Myocyte (in vitro differentiated cells): Measurements from ENCODE around the gene EIF4E1B. TPM values are rescaled to one million over a fixed set of nuclear protein-coding genes. Genes with fewer than 3 reads are reported as not detected.

ENCODE experiments used
- DNase-seq: peaks from one replicate; pipeline ENCODE4 v3.0.0-alpha.2; 2012; ENCODE audit warnings: low read depth
- microRNA-seq: library from miRNA; unstranded; fragments of <30 nt; microRNA quantifications from one replicate; pipeline ENCODE4, GENCODE V29; 2016
- total RNA-seq: library from RNA; depleted of rRNA; stranded (reverse); fragments of >200 nt; gene quantifications from 2 replicates; pipeline ENCODE4 v1.2.3, GENCODE V29; 2014

Gene EIF4E1B
- total RNA-seq, 1 donor from 2014 or later = not detected

- no peak for DNase-seq
These were observed 54.5 kb downstream of the EIF4E1B start for GRCh38 chr5:176685010-176685409.

DNA sequence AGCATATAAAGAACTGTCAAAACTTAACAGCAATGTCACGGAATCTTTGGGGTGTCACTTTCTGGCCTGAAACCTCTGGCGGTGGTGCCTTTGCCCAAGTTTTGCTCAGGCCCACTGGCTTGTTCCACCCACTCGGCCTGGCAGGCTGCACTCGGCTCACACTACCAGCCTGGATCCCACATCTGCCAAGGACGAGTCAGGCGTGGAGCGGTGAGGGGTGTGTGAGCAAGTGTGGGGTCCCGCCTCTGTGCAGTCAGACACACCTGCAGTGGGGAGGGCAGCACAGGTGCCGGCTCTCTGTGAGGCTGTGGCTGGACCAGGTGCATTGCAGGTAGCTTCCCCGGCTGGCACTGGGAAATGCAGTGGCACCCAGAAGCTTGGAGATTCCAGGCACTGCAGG, 56.8 kb downstream of the EIF4E1B start:
- DNase-seq = no peak

DNA sequence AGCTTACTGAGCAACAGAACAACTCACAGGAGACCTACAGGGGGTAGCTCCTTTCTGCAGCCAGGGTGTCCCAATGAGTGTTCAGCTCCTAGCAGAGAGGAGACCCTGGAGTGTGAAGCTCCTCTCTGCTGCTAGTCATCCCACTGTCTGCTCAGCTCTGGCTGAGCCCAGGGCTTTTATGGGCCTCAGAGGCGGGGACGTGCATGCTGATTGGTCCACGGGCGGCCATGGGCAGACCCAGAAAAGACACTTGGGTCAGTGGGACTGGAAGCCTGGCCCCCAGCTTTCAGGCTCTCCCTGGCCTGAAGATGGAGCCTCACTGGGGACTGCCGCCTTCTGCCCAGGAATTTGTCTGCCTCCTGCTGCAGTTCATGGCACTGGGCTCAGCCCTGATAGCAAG, 57.4 kb downstream of the EIF4E1B start:
- no peak for DNase-seq

- DNase-seq = no peak
These were observed 60.4 kb downstream of the EIF4E1B start for GRCh38 chr5:176690911-176691310.

- DNase-seq = no peak
These were observed 61.0 kb downstream of the EIF4E1B start for GRCh38 chr5:176691524-176691923.

DNA sequence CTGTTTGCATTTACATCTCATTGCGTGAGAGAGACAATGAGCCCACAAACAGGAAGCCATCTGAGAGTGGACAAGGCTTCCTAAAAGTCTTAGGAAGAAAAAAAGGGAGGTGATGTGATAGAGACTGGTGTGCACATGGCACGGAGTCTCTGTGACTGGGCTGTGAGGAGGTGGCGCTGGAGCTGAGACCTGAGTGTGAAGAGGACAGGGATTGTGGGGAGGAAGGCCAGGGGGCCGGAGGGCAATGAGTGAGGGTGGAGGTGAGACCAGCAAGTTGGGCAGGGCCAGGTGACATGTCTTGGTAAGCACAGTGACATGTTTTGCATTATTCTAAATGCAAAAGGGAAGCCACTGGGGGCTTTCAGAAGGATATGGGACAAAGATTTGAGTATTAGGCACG, 61.9 kb downstream of the EIF4E1B start:
- no peak for DNase-seq

- DNase-seq = peak; percentile 58
These were observed 62.5 kb downstream of the EIF4E1B start for GRCh38 chr5:176692839-176693476.

DNA sequence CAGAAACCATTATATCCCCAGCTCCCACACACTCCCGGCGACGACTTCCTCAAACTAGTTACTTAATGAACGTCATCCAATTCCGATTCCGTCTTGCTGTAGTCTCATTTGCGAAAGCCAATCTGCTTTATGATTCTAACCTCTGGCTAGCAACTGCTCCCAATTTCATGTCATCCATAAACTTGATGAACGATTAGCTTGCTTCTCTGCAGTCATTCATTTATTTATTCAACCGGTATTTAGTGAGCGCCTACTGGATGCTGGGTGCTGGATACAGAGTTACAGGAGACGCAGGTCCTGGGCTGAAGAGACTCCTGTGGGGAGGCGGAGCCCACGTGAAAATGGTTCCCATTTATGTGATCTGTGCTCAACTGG, 63.0 kb downstream of the EIF4E1B start:
- DNase-seq = no peak

GRCh38 chr5:176694146-176694545, 63.7 kb downstream of the EIF4E1B start:
- DNase-seq = no peak

- no peak for DNase-seq
These were observed 64.2 kb downstream of the EIF4E1B start for GRCh38 chr5:176694631-176695030.

DNA sequence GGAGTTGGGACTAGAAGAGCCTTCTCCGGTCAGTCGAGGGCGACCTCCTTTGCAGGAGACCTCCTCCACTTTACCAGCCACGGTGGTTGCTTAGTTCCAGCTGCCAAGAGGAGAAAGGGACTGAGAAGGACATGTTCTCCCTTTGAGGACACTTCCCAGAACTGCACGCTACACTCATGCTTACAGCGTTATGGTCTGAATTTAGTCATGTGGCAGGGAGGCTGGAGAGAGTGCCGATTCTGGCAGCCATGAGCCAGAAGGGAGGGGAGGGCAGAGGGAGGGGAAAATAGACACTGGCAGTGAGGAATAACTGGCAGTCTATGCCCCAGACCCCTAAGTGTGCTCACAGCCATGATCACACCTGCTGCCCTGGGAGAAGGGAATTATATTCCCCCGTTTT, 64.6 kb downstream of the EIF4E1B start:
- no peak for DNase-seq

Small RNAs within 50 kb of the gene (microRNA-seq; reads per million reads assigned to microRNA genes)
- gene MIR4281 = not detected

Other genes starting within 250 kb of the EIF4E1B start
- 17.4 and 29.7 TPM in 2 replicates for gene NOP16, start 242.1 kb upstream of the EIF4E1B start, total RNA-seq
- 123 and 125 TPM in 2 replicates for gene HIGD2A, start 241.9 kb upstream of the EIF4E1B start, total RNA-seq
- 211 and 223 TPM in 2 replicates for gene CLTB, start 214.1 kb upstream of the EIF4E1B start, total RNA-seq
- 23.5 and 25.0 TPM in 2 replicates for gene FAF2, start 182.3 kb upstream of the EIF4E1B start, total RNA-seq
- gene RNF44, start 93.3 kb upstream of the EIF4E1B start, total RNA-seq = 9.6 and 10.6 TPM in 2 replicates
- not detected in 2 replicates for gene CDHR2, start 81.3 kb upstream of the EIF4E1B start, total RNA-seq
- gene GPRIN1, start 20.5 kb upstream of the EIF4E1B start, total RNA-seq = 5.2 and 9.6 TPM in 2 replicates
- 0.16 and 1.0 TPM in 2 replicates for gene SNCB, start 141 bp upstream of the EIF4E1B start, total RNA-seq
- 47.9 and 50.0 TPM in 2 replicates for gene TSPAN17, start 16.8 kb downstream of the EIF4E1B start, total RNA-seq
- 0.21 and 0.68 TPM in 2 replicates for gene UNC5A, start 179.9 kb downstream of the EIF4E1B start, total RNA-seq